NOMO-1 treated with dmso at 0.1 percent for 144 hours (cell line): ENCODE results near the gene SLC5A1.
"Not testable (repeated sequence)": the region's sequence is repeated elsewhere in the genome, so short reads cannot be mapped to it uniquely, and the experiment has no call there.

Source experiments
- DNase-seq: peaks from one replicate; lab custom pipeline; 2025; ENCODE audit not compliant: unreplicated experiment; lab: John Stamatoyannopoulos, UW

The SLC5A1 gene

DNA sequence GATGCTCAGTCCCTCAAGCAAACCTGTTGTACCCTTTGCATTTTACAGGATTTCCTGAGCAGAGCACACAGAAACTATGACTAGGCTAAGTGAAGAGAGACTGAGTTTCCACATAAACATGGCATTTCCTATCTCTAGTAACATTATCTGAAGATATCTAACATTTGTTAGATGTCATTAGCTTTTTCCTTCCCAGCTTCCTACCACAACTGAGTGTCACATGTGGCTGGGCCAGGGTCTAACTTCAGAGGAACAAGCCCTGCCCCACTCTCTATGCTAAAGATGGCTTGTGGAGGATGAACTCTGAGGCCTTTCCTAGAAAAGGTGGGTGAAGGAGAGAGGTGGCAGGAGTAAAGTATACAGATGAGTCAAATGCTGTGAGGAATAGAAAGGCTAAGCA lies 99.5 kb downstream of the SLC5A1 start:
- DNase-seq, result no peak

- DNase-seq, result peak; percentile 97
These were observed 101.6 kb downstream of the SLC5A1 start for GRCh38 chr22:32144496-32145274.

- DNase-seq, result not testable (repeated sequence)
These were observed 104.1 kb downstream of the SLC5A1 start for GRCh38 chr22:32147128-32147527.

- peak; percentile 6 for DNase-seq
These were observed 105.3 kb downstream of the SLC5A1 start for GRCh38 chr22:32148372-32148771.

DNA sequence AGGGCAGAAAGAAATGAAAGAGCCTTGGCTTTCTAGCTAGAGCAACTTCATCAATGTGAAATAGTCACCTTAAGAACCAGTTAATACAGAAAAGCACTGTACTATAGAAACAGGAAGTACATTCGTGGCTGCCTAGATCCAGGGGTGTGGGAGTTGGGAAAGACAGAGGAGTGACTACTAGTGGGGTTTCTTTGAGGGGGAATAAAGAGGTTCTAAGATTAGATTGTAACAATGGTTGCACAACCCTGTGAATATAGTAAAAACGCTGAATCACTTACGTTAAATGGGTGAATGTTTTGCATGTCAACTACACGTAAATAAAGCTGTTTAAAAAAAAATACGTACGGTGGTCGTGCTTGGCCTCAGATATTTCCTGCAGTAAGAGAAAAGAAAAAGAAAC lies 107.6 kb downstream of the SLC5A1 start:
- not testable (repeated sequence) for DNase-seq

DNA sequence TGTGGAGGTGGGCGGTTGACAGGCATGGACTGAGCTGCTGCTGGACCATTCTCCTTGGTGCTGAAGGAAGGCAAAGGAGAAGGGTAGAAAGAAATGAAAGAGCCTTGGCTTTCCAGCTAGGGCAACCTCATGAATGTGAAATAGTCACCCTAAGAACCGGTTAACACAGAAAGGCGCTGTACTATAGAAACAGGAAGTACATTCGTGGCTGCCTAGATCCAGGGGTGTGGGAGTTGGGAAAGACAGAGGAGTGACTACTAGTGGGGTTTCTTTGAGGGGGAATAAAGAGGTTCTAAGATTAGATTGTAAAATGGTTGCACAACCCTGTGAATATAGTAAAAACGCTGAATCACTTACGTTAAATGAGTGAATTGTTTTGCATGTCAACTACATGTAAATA lies 108.6 kb downstream of the SLC5A1 start:
- not testable (repeated sequence) for DNase-seq

GRCh38 chr22:32154727-32155126 lies 111.7 kb downstream of the SLC5A1 start:
- DNase-seq, result not testable (repeated sequence)

DNA sequence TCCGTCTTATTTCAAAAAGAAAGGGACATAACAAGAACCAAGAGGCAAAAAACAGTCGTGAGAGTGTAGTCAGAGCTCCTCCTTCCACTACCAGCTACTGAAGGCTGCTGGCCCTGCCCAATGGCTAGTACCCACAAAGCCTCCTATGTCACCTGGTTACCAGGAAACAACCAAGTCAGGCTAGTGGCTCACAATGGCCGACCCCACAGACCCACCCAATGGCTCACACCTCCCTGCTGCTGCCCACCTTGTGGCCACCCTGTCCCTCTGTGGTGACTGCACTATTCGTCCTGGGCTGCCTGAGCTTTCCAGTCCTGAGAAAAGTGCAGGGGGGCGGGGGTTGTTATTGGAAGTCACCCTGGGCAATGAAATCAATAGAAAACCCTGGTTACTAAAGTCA lies 114.6 kb downstream of the SLC5A1 start:
- DNase-seq, result not testable (repeated sequence)

GRCh38 chr22:32158712-32159533 lies 115.9 kb downstream of the SLC5A1 start, which contains the start of gene C22orf42:
TSS of gene C22orf42 (minus strand) at chr22:32159303. CDS start at chr22:32159215, 88 bp downstream.
- DNase-seq, result no peak

GRCh38 chr22:32160411-32160810 lies 117.3 kb downstream of the SLC5A1 start:
- DNase-seq, result not testable (repeated sequence)
